ENCODE measurements around the gene FPGS.

Gene FPGS

DNA sequence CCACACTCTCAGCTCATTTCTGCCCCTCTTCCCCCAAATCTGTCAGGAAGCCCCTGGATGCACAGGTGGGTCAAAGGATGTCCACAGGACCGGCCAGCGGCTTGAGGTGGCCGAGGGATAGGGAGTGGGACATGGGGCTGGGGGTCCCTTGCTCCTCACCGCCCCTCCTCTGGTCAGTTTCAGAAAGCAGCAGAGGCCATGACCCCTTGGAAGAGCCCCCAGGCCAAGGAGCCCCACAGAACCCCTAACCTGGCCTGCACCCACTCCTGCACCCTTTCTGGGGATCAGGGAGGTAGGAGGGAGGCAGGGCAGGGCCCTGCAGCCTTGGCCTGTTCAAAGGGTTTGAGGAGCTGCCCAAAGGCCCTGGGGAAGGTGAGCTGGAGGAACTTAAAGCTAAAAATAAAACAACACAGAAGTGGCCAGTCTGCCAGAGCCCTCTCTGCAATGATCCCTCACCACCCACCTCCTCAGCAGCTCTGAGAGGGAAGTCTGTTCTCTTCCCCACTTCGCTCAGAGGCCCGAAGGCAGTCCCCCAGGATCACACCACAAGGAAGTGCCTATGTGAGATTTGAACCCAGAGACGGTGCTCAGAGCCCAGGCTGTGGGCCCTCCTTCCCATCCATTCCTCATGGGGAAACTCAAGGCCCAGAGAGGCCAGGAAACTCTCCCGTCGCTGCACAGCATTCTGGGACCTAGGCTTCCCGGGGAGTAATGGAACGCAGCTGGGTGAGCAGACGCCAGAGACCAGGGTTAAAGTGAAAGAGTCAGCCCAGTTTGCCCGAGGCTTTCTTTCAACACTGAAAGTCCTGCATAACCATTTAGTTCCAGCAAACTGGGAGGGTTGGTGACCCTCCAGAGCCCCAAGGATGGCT, 50.9 kb downstream of the FPGS start:
- TF ChIP-seq, protein P1, sequence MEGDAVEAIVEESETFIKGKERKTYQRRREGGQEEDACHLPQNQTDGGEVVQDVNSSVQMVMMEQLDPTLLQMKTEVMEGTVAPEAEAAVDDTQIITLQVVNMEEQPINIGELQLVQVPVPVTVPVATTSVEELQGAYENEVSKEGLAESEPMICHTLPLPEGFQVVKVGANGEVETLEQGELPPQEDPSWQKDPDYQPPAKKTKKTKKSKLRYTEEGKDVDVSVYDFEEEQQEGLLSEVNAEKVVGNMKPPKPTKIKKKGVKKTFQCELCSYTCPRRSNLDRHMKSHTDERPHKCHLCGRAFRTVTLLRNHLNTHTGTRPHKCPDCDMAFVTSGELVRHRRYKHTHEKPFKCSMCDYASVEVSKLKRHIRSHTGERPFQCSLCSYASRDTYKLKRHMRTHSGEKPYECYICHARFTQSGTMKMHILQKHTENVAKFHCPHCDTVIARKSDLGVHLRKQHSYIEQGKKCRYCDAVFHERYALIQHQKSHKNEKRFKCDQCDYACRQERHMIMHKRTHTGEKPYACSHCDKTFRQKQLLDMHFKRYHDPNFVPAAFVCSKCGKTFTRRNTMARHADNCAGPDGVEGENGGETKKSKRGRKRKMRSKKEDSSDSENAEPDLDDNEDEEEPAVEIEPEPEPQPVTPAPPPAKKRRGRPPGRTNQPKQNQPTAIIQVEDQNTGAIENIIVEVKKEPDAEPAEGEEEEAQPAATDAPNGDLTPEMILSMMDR (IDR thresholded peaks at IDR 0.05; ENCODE audit: insufficient read depth, low read depth, low read length, missing control alignments): no peak
- no peak overlapping the region for H3K4me3 ChIP-seq (ENCODE audit: low read depth, low read length)
- no peak for DNase-seq (ENCODE audit: low read depth)

DNA sequence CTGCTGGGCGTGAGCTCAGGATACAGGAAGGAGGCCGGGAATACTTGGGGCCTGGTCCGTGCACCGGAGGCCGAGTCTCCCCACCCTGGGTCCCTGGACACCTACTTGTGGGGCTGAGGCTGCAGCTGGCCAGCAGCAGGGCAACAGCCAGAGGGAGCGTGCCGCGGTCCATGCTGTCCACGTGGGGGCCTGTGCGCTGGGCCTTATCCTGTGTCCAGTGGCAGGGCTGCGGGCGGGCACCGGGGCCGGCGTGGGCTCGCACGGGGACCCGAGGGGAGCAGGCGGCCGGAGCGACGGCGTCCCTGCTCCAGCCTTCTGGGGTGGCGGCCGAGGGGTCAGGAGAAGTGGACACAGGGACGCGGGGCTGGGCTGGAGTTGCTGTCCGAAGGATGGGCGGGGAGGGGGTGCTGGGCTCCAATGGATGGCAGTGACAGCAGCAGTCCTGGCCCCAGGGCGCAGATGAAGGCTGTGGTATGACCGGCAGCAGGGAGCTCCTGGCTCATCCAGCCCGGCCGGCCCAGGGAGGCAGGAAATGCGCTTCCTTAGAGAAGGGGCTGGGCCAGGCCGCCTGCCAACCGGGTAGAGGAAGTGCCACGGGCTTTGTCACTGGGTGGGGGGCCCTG, 51.6 kb downstream of the FPGS start, which contains the start of gene ENG:
Gene ENG (minus strand): TSS at position 475 of the 623 bp plus-strand sequence. CDS start 303 bp downstream, at position 172.
- no peak within 1 kb of the TSS for H3K4me3 ChIP-seq (ENCODE audit: low read depth, low read length)
- TF ChIP-seq, protein P1 (IDR thresholded peaks at IDR 0.05; ENCODE audit: insufficient read depth, low read depth, low read length, missing control alignments): no peak
- no peak for DNase-seq (ENCODE audit: low read depth)

DNA sequence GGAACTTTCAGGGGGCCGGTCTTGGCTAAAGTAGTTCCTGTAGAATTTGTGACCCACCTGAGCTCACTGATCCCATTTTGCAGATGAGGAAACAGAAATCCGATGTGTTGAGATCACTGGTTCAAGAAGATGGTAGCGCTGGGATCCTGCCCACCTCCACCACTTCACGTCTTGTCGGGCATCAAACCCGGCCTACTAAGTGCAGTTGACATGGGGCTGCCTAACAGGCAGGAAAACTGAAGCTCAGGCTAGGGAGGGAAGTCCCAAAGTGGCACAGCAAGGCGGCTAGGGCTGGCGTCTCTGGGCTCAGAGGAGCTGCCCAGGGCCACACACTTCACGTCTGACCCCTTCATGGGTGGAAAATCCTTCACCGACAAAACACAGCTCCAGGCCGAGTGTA, 52.3 kb downstream of the FPGS start:
- no peak overlapping the region for H3K4me3 ChIP-seq (ENCODE audit: low read depth, low read length)

DNA sequence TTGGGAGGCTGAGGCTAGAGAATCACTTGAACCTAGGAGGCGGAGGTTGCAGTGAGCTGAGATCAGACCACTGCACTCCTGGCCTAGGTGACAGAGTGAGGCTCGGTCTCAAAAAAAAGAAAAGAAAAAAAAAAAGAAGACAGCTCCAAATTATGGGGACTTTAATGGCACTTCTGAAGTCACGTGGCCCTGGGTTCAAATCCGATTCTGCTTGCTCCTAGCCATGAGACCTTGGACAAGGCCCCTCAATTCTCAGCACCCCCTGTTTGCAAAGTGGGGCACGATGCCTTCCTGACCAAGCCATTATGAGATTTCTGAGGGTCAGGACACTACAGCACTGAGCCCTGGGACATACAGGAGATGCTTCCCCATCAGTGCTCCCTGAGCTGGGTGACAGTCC, 52.8 kb downstream of the FPGS start:
- DNase-seq (ENCODE audit: low read depth): no peak
- H3K4me3 ChIP-seq (ENCODE audit: low read depth, low read length): no peak overlapping the region
- TF ChIP-seq, protein P1 (IDR thresholded peaks at IDR 0.05; ENCODE audit: insufficient read depth, low read depth, low read length, missing control alignments): no peak

More for the DNA sequence above, 52.3 kb downstream of the FPGS start:
- TF ChIP-seq, protein P1 (IDR thresholded peaks at IDR 0.05; ENCODE audit: insufficient read depth, low read depth, low read length, missing control alignments): no peak
- DNase-seq (ENCODE audit: low read depth): no peak

DNA sequence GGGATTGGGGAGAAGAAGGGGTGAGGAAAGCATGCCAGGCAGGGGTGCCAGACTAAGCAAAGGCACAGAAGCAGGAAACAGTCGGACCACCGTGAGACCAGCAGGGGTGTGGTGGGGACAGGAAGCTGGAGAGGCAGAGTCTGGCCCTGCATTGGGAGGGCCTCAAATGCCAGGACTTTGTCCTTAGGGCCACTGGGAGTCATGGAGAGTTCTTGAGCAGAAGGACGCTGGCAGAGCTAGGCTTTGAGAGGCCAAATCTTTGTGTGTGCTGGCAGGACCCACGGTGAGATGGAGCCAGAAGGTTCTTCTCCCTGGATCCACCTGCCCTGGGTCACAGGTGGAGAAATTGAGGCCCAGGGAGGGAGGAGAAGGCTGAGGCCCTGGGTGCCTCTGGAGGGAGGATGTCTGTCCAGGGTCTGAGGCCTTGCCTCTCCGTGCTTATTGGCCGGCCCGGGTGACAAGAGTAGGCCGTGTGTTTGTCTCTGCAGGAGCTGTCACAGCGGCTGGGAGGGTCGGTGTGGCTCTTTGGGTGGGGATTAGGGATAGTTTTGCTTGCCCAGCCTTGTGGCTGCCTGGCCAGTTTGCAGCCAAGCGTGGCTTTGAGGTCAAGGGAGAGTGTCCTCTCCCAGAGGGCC, 53.5 kb downstream of the FPGS start:
- no peak overlapping the region for H3K4me3 ChIP-seq (ENCODE audit: low read depth, low read length)
- DNase-seq (ENCODE audit: low read depth): no peak
- TF ChIP-seq, protein P1 (IDR thresholded peaks at IDR 0.05; ENCODE audit: insufficient read depth, low read depth, low read length, missing control alignments): no peak

DNA sequence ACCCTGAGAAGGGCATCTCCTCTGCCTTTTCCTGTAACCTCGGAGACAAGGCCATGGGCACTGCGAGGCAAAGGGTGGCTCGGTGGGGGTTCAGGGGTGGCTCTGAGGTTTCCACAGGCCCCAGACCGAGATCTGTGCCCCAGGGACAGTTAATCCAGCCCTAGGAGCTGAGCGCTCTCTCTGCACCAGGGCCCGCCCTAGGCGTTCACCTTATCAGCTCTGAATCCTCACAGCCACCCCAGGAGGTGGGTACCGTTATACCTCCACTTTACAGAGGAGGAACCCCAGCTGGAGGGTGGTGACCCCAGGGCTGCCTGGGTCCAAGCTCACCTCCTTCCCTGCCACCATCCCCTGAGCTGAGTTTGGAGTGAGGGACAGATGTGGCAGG, 54.0 kb downstream of the FPGS start:
- DNase-seq (ENCODE audit: low read depth): no peak
- TF ChIP-seq, protein P1 (IDR thresholded peaks at IDR 0.05; ENCODE audit: insufficient read depth, low read depth, low read length, missing control alignments): no peak
- H3K4me3 ChIP-seq (ENCODE audit: low read depth, low read length): no peak overlapping the region

Measured in GM12865 (cell line).